ENCODE measurements around the gene TDRD7.

GRCh38 chr9:97507428-97507984 lies 95.6 kb downstream of the TDRD7 start:
- TF ChIP-seq, protein P1, sequence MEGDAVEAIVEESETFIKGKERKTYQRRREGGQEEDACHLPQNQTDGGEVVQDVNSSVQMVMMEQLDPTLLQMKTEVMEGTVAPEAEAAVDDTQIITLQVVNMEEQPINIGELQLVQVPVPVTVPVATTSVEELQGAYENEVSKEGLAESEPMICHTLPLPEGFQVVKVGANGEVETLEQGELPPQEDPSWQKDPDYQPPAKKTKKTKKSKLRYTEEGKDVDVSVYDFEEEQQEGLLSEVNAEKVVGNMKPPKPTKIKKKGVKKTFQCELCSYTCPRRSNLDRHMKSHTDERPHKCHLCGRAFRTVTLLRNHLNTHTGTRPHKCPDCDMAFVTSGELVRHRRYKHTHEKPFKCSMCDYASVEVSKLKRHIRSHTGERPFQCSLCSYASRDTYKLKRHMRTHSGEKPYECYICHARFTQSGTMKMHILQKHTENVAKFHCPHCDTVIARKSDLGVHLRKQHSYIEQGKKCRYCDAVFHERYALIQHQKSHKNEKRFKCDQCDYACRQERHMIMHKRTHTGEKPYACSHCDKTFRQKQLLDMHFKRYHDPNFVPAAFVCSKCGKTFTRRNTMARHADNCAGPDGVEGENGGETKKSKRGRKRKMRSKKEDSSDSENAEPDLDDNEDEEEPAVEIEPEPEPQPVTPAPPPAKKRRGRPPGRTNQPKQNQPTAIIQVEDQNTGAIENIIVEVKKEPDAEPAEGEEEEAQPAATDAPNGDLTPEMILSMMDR (conservative IDR thresholded peaks at IDR 0.05) = no peak
- TF ChIP-seq ZFX (IDR thresholded peaks at IDR 0.05) = no peak

Data from C4-2B (cell line).